Adrenal gland (tissue), 5 donors: ENCODE data around the gene TUBGCP6.

ENCODE experiments used
- CTCF ChIP-seq, 6 experiments: fragments of 450-650 bp in 4 of 6; fragments of 200-600 bp in 2 of 6; sonication (generic) in 1 of 6; IDR thresholded peaks; 1 replicate in 5 of 6; 2 replicates in 1 of 6; pipeline versions ENCODE4 v1.5.1 to v1.8.0; 2016 to 2021; ENCODE audit warnings: antibody characterized with exemption in 6 of 6, mild to moderate bottlenecking in 2 of 6, moderate library complexity in 1 of 6
- POLR2A ChIP-seq, 2 donors: fragments of 450-650 bp; IDR thresholded peaks; one replicate each; pipeline ENCODE4 v1.6.1; 2017; ENCODE audit warnings: antibody characterized with exemption in 2 of 2, mild to moderate bottlenecking in 2 of 2, moderate library complexity in 1 of 2
- donor health status: DM: no; HTN: no; CAD: no.

- TF ChIP-seq CTCF (IDR thresholded peaks at IDR 0.05) (no peak), POLR2A (IDR thresholded peaks at IDR 0.05) (no peak)
Measured at GRCh38 chr22:50218153-50218995, 26.4 kb downstream of the TUBGCP6 start.
